BJ (cell line): ENCODE measurements around the gene PLEKHA7. TPM values are rescaled to one million over a fixed set of nuclear protein-coding genes. Genes with fewer than 3 reads are reported as not detected.

Experiments
- CTCF ChIA-PET: fragments of 350-600 bp; formaldehyde crosslinking; extraction: SDS; loops from one replicate; lab custom pipeline; 2021; ENCODE audit warnings: antibody characterized with exemption, inconsistent platforms; lab: Yijun Ruan, JAX
- POLR2A ChIA-PET: fragments of 300-600 bp; sonication (Branson Sonifier 250); formaldehyde crosslinking; extraction: SDS; loops from one replicate; lab custom pipeline; 2021; ENCODE audit warnings: antibody characterized with exemption; lab: Charles Lee
- DNase-seq: peaks from one replicate; pipeline ENCODE4 v3.0.0-alpha.2; 2011; ENCODE audit warnings: low read depth
- H3K27me3 ChIP-seq: 2 replicates; pipeline ENCODE4 v1.6.0; 2011; ENCODE audit warnings: low read length; ENCODE audit not compliant: control insufficient read depth, insufficient read depth
- H3K36me3 ChIP-seq: 2 replicates; pipeline ENCODE4 v1.5.1; 2011; ENCODE audit warnings: low read length; ENCODE audit not compliant: control insufficient read depth, insufficient read depth
- H3K4me3 ChIP-seq: 2 replicates; pipeline ENCODE4 v1.5.1; 2011; ENCODE audit warnings: low read depth, mild to moderate bottlenecking, control low read depth, low read length
- CTCF ChIP-seq: IDR thresholded peaks from 2 replicates; pipeline ENCODE4 v1.5.1; 2011; ENCODE audit warnings: low read depth, mild to moderate bottlenecking, control low read depth, inconsistent platforms, low read length, moderate library complexity; ENCODE audit not compliant: insufficient read depth
- polyA plus RNA-seq: library from polyadenylated mRNA; depleted of rRNA; stranded (reverse); fragments of >200 nt; gene quantifications from 2 replicates; pipeline ENCODE4 v1.2.3, GENCODE V29; 2011; rRNA removed

The PLEKHA7 gene
- polyA plus RNA-seq, 1 experiment = 0.04 TPM

- Histone ChIP-seq H3K36me3 (peaks cover 2% of the 10 kb centered on the region; the same call in 1 of the 2 replicates), H3K27me3 (no peaks in the 10 kb centered on the region), H3K4me3 (peak overlapping the region; percentile 73)
- POLR2A ChIA-PET = no interaction called here
- CTCF ChIA-PET = no interaction called here
- no peak for DNase-seq
- no peak for TF ChIP-seq CTCF
Observed at GRCh38 chr11:16738947-16739815, 275.0 kb downstream of the PLEKHA7 start.

- CTCF ChIA-PET = no interaction called here
- Histone ChIP-seq H3K36me3 (peaks cover 2% of the 10 kb centered on the region; the same call in 1 of the 2 replicates), H3K4me3 (peak within 1 kb of the TSS; percentile 73), H3K27me3 (no peaks in the 10 kb centered on the region)
- no peak for TF ChIP-seq CTCF
- peak; percentile 90 for DNase-seq
- POLR2A ChIA-PET = no interaction called here
Observed at GRCh38 chr11:16738193-16738946, 275.8 kb downstream of the PLEKHA7 start, which contains the start of gene C11orf58. TSS of gene C11orf58 (plus strand) at chr11:16738647. CDS start at chr11:16738779, 132 bp downstream.

GRCh38 chr11:16737818-16738192 lies 276.4 kb downstream of the PLEKHA7 start:
- CTCF ChIA-PET = no interaction called here
- peaks cover 2% of the 10 kb centered on the region; the same call in 1 of the 2 replicates for H3K36me3 ChIP-seq
- POLR2A ChIA-PET = no interaction called here
- DNase-seq = no peak
- H3K4me3 ChIP-seq = peak overlapping the region; percentile 73
- no peaks in the 10 kb centered on the region for H3K27me3 ChIP-seq
- no peak for TF ChIP-seq CTCF

Other genes starting within 250 kb of the PLEKHA7 start
- gene RPS13, start 63.3 kb upstream of the PLEKHA7 start, polyA plus RNA-seq = 755 and 763 TPM in 2 replicates
- gene PIK3C2A, start 193.6 kb upstream of the PLEKHA7 start, polyA plus RNA-seq = 13.2 and 29.0 TPM in 2 replicates